WTC11 (cell line): ENCODE measurements around the gene FOXD1. TPM values are rescaled to one million over a fixed set of nuclear protein-coding genes. Genes with fewer than 3 reads are reported as not detected.
A peak's percentile ranks its signal among the peaks of the same experiment; 100 is the strongest.
"Not testable (repeated sequence)": the region's sequence is repeated elsewhere in the genome, so short reads cannot be mapped to it uniquely, and the experiment has no call there.

Experiments used
- ATAC-seq: fragments of 200-7000 bp; cut with Tn5 transposase; 2 replicates; pipeline ENCODE4 v1.10.0; 2021; ENCODE audit warnings: mild to moderate bottlenecking, moderate library complexity
- CTCF ChIA-PET: fragments of 300-600 bp; sonication (Branson Sonifier 250); formaldehyde crosslinking; loops from one replicate; lab custom pipeline; 2021; ENCODE audit warnings: antibody characterized with exemption; lab: Charles Lee
- POLR2A ChIA-PET: fragments of 350-600 bp; sonication (Branson Sonifier 250); formaldehyde crosslinking; loops from one replicate; lab custom pipeline; 2021; ENCODE audit warnings: antibody characterized with exemption; lab: Charles Lee
- DNase-seq: peaks from one replicate; pipeline ENCODE4 v3.0.0; 2021; ENCODE audit warnings: low spot score
- H3K27ac Mint-ChIP-seq: 2 replicates; pipeline ENCODE4 v1.8.0; 2021; ENCODE audit warnings: mixed read lengths
- H3K27me3 Mint-ChIP-seq: 2 replicates; pipeline ENCODE4 v1.8.0; 2021; ENCODE audit warnings: low read depth, mild to moderate bottlenecking, moderate library complexity, mixed read lengths
- H3K36me3 Mint-ChIP-seq: 2 replicates; pipeline ENCODE4 v1.8.0; 2021; ENCODE audit warnings: mixed read lengths
- H3K4me1 Mint-ChIP-seq: 2 replicates; pipeline ENCODE4 v1.8.0; 2022; ENCODE audit warnings: mixed read lengths
- H3K4me3 Mint-ChIP-seq: 2 replicates; pipeline ENCODE4 v1.8.0; 2021; ENCODE audit warnings: mild to moderate bottlenecking, moderate library complexity, mixed read lengths
- H3K9me3 Mint-ChIP-seq: 2 replicates; pipeline ENCODE4 v1.8.0; 2021; ENCODE audit warnings: mixed read lengths
- ATF1 ChIP-seq: sonication (generic); formaldehyde crosslinking; IDR thresholded peaks from 2 replicates; pipeline ENCODE4 v1.8.1; 2023; ENCODE audit warnings: mild to moderate bottlenecking, moderate library complexity, missing genetic modification reagents
- ATF2 ChIP-seq: sonication (generic); formaldehyde crosslinking; IDR thresholded peaks from 2 replicates; pipeline ENCODE4 v1.8.1; 2022; ENCODE audit warnings: low read depth, missing genetic modification reagents, borderline replicate concordance
- ELF4 ChIP-seq: sonication (generic); formaldehyde crosslinking; IDR thresholded peaks from 2 replicates; pipeline ENCODE4 v1.8.1; 2022; ENCODE audit warnings: low read depth, mild to moderate bottlenecking, moderate library complexity, missing genetic modification reagents
- FOXJ3 ChIP-seq: sonication (generic); formaldehyde crosslinking; IDR thresholded peaks from 2 replicates; pipeline ENCODE4 v1.9.0; 2021; ENCODE audit warnings: missing genetic modification reagents, mild to moderate bottlenecking, borderline replicate concordance
- FOXK1 ChIP-seq: sonication (generic); formaldehyde crosslinking; IDR thresholded peaks from 2 replicates; pipeline ENCODE4 v1.8.0; 2022; ENCODE audit warnings: mild to moderate bottlenecking, moderate library complexity, missing genetic modification reagents
- IRF1 ChIP-seq: sonication (generic); formaldehyde crosslinking; IDR thresholded peaks from 2 replicates; pipeline ENCODE4 v1.8.0; 2023; ENCODE audit warnings: missing genetic modification reagents
- JAZF1 ChIP-seq: fragments of 250-450 bp; sonication (Bioruptor Pico); IDR thresholded peaks from 2 replicates; pipeline ENCODE4 v1.9.0; 2021; ENCODE audit warnings: moderate library complexity, mild to moderate bottlenecking, inconsistent platforms
- MXD4 ChIP-seq: fragments of 250-450 bp; sonication (Bioruptor Pico); IDR thresholded peaks from 2 replicates; pipeline ENCODE4 v1.8.0; 2021; ENCODE audit warnings: mild to moderate bottlenecking, moderate library complexity, borderline replicate concordance
- MYBL2 ChIP-seq: sonication (generic); formaldehyde crosslinking; IDR thresholded peaks from 2 replicates; pipeline ENCODE4 v1.8.1; 2023; ENCODE audit warnings: mild to moderate bottlenecking, moderate library complexity, missing genetic modification reagents
- NFATC4 ChIP-seq: fragments of 250-450 bp; sonication (Bioruptor Pico); IDR thresholded peaks from 2 replicates; pipeline ENCODE4 v1.9.0; 2021; ENCODE audit warnings: mild to moderate bottlenecking
- NR1H2 ChIP-seq: sonication (generic); formaldehyde crosslinking; IDR thresholded peaks from 2 replicates; pipeline ENCODE4 v1.9.0; 2021; ENCODE audit warnings: mild to moderate bottlenecking, moderate library complexity, missing genetic modification reagents
- PRRX2 ChIP-seq: fragments of 250-450 bp; sonication (Bioruptor Pico); IDR thresholded peaks from 2 replicates; pipeline ENCODE4 v1.8.0; 2021; ENCODE audit warnings: mild to moderate bottlenecking
- SOX15 ChIP-seq: fragments of 250-450 bp; sonication (Bioruptor Pico); IDR thresholded peaks from 2 replicates; pipeline ENCODE4 v1.9.0; 2021; ENCODE audit warnings: mild to moderate bottlenecking
- SP1 ChIP-seq: sonication (generic); formaldehyde crosslinking; conservative IDR thresholded peaks from 2 replicates; pipeline ENCODE4 v1.8.1; 2022; ENCODE audit warnings: missing genetic modification reagents
- TEAD1 ChIP-seq: sonication (generic); formaldehyde crosslinking; IDR thresholded peaks from 2 replicates; pipeline ENCODE4 v1.8.0; 2022; ENCODE audit warnings: mild to moderate bottlenecking, missing genetic modification reagents
- TP53 ChIP-seq: sonication (generic); formaldehyde crosslinking; IDR thresholded peaks from 2 replicates; pipeline ENCODE4 v1.8.1; 2023; ENCODE audit warnings: mild to moderate bottlenecking, missing genetic modification reagents
- ZNF396 ChIP-seq: fragments of 250-450 bp; sonication (Bioruptor Pico); IDR thresholded peaks from 2 replicates; pipeline ENCODE4 v1.8.0; 2021; ENCODE audit warnings: mild to moderate bottlenecking, moderate library complexity, borderline replicate concordance
- total RNA-seq: library from RNA; stranded (reverse); gene quantifications from 3 replicates; pipeline ENCODE4 v1.2.3, GENCODE V29; 2021
- TF ChIP-seq, protein P1 (sequence below): sonication (generic); formaldehyde crosslinking; IDR thresholded peaks from 2 replicates; pipeline ENCODE4 v1.8.1; 2022; ENCODE audit warnings: mild to moderate bottlenecking, moderate library complexity, missing genetic modification reagents
- TF ChIP-seq, protein P2 (sequence below): fragments of 250-450 bp; sonication (Bioruptor Pico); IDR thresholded peaks from 2 replicates; pipeline ENCODE4 v1.9.0; 2021; ENCODE audit warnings: mild to moderate bottlenecking
- TF ChIP-seq, protein P3 (sequence below): sonication (generic); formaldehyde crosslinking; IDR thresholded peaks from 2 replicates; pipeline ENCODE4 v1.8.1; 2023; ENCODE audit warnings: mild to moderate bottlenecking, missing genetic modification reagents, moderate library complexity

FOXD1 gene
- total RNA-seq, 1 experiment from 2014 or later = 10.3 TPM

DNA sequence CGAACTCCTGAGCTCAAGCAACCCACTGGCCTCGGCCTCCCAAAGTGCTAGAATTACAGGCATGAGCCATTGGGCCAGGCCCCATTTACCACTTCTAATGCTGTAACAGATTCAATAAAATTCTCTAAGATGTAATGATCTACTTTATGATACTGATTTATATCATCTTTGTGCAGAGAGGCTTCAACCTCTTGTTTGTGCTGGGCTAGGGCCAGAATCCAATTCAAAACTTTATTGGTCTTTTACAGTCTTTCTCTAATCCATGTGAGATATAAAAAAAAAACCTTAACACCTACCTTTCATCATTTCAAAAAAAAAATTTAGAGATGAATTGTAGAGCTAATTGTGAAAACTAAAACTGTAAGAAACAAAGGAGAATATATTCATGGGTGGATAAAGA is 41.5 kb upstream of the FOXD1 start (continued):
- no peak for TF ChIP-seq JAZF1
- TF ChIP-seq, protein P1, sequence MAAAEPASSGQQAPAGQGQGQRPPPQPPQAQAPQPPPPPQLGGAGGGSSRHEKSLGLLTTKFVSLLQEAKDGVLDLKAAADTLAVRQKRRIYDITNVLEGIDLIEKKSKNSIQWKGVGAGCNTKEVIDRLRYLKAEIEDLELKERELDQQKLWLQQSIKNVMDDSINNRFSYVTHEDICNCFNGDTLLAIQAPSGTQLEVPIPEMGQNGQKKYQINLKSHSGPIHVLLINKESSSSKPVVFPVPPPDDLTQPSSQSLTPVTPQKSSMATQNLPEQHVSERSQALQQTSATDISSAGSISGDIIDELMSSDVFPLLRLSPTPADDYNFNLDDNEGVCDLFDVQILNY = no peak
- TF ChIP-seq MYBL2 (CRISPR knock-in tag) = no peak

DNA sequence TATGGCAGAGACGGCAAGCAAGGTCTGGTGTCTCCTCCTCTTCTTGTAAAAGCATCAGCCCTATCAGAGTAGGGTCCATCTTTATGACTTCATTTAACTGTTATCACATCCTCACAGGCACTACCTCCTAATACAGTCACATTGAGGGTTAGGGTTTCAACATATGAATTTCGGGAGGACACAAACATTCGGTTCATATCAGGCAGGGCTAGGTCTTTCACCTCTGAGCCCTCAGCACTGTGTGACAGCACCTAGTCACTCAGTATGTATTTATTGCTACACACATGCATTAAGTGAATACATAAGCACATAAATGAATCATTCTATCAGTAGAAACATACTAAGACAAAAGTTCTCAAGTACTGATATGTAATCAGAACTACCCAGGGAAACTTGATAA is 40.2 kb upstream of the FOXD1 start:
- no peak overlapping the region for H3K4me3 Mint-ChIP-seq

GRCh38 chr5:73487815-73488214 is 39.2 kb upstream of the FOXD1 start:
- DNase-seq = no peak
- POLR2A ChIA-PET = interaction anchor here (0.9 to 2.6 kb wide), 3 partner anchors 9 to 33 kb away, joined by 3 to 21 read pairs (median 3); partner anchors contain the start of gene BTF3

More for the DNA sequence above, 40.2 kb upstream of the FOXD1 start:
- ChIA-PET CTCF (interaction anchor here (2.4 kb wide), 1 partner anchor 34 kb away, joined by 18 read pairs; no protein-coding TSS in a partner anchor), POLR2A (interaction anchor here (2.6 kb wide), 1 partner anchor 10 kb away, joined by 21 read pairs; the partner anchor contains the start of gene BTF3)
- Mint-ChIP-seq H3K9me3 (no peaks in the 10 kb centered on the region), H3K27me3 (no peaks in the 10 kb centered on the region; the same call in 1 of the 2 replicates), H3K4me1 (peaks cover 56% of the 10 kb centered on the region), H3K27ac (peak overlapping the region; percentile 98), H3K36me3 (no peaks in the 10 kb centered on the region)
- DNase-seq (no peak), ATAC-seq (no peak)
- TF ChIP-seq ATF1 (CRISPR knock-in tag) (no peak), TP53 (no peak), FOXK1 (CRISPR knock-in tag) (no peak), ZNF396 (no peak), FOXJ3 (CRISPR knock-in tag) (no peak)
- TF ChIP-seq, protein P2, sequence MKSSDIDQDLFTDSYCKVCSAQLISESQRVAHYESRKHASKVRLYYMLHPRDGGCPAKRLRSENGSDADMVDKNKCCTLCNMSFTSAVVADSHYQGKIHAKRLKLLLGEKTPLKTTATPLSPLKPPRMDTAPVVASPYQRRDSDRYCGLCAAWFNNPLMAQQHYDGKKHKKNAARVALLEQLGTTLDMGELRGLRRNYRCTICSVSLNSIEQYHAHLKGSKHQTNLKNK = no peak

GRCh38 chr5:73487257-73487656 is 38.7 kb upstream of the FOXD1 start:
- peak; percentile 59 for ATAC-seq
- H3K36me3 Mint-ChIP-seq, H3K9me3 Mint-ChIP-seq, DNase-seq, H3K27me3 Mint-ChIP-seq: not testable (repeated sequence)
- ChIA-PET CTCF (interaction anchor here (0.7 to 2.9 kb wide), 10 partner anchors 9 to 306 kb away, joined by 3 to 27 read pairs (median 5); partner anchors contain the start of genes ANKRA2, BTF3 and FOXD1), POLR2A (interaction anchor here (0.9 to 2.6 kb wide), 4 partner anchors 9 to 33 kb away, joined by 3 to 21 read pairs (median 3); partner anchors contain the start of gene BTF3)
- Mint-ChIP-seq H3K4me1 (peaks cover 67% of the 10 kb centered on the region), H3K27ac (peak overlapping the region; percentile 98), H3K4me3 (peak overlapping the region; percentile 56)

More at GRCh38 chr5:73487815-73488214, 39.2 kb upstream of the FOXD1 start:
- H3K4me3 Mint-ChIP-seq = peak overlapping the region; percentile 56
- no peaks in the 10 kb centered on the region for H3K36me3 Mint-ChIP-seq
- TF ChIP-seq IRF1 (CRISPR knock-in tag) (no peak), NR1H2 (CRISPR knock-in tag) (no peak), SP1 (CRISPR knock-in tag) (no peak), TEAD1 (peak; percentile 70; the same call in 1 of the 2 replicates)
- no peaks in the 10 kb centered on the region; the same call in 1 of the 2 replicates for H3K27me3 Mint-ChIP-seq
- ATAC-seq = peak; percentile 69
- CTCF ChIA-PET = interaction anchor here (0.7 to 2.9 kb wide), 6 partner anchors 9 to 272 kb away, joined by 3 to 27 read pairs (median 7); partner anchors contain the start of genes ANKRA2 and FOXD1
- peaks cover 66% of the 10 kb centered on the region for H3K4me1 Mint-ChIP-seq
- H3K9me3 Mint-ChIP-seq = no peaks in the 10 kb centered on the region
- peak overlapping the region; percentile 98 for H3K27ac Mint-ChIP-seq

- CTCF ChIA-PET = interaction anchor here (1.0 to 2.9 kb wide), 9 partner anchors 10 to 307 kb away, joined by 3 to 27 read pairs (median 5); partner anchors contain the start of genes BTF3 and FOXD1
- DNase-seq (no peak), ATAC-seq (peak; percentile 33)
- no peaks in the 10 kb centered on the region for H3K36me3 Mint-ChIP-seq
- POLR2A ChIA-PET = interaction anchor here (0.7 to 2.6 kb wide), 3 partner anchors 13 to 38 kb away, joined by 3 to 21 read pairs (median 3); partner anchors contain the start of genes BTF3 and FOXD1
- no peaks in the 10 kb centered on the region for H3K27me3 Mint-ChIP-seq
- peak overlapping the region; percentile 98 for H3K27ac Mint-ChIP-seq
- peaks cover 6% of the 10 kb centered on the region for H3K9me3 Mint-ChIP-seq
- H3K4me1 Mint-ChIP-seq = peaks cover 64% of the 10 kb centered on the region
- H3K4me3 Mint-ChIP-seq = peak overlapping the region; percentile 56
- TF ChIP-seq MXD4 (CRISPR knock-in tag) = no peak
- no peak for TF ChIP-seq ELF4
- TF ChIP-seq SOX15 (CRISPR knock-in tag) = no peak
- TF ChIP-seq, protein P3, sequence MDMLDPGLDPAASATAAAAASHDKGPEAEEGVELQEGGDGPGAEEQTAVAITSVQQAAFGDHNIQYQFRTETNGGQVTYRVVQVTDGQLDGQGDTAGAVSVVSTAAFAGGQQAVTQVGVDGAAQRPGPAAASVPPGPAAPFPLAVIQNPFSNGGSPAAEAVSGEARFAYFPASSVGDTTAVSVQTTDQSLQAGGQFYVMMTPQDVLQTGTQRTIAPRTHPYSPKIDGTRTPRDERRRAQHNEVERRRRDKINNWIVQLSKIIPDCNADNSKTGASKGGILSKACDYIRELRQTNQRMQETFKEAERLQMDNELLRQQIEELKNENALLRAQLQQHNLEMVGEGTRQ (CRISPR knock-in tag) = 0 out of 2 replicates have a peak, but pooled peaks have one; percentile 11
- peak; percentile 39; the same call in 1 of the 2 replicates for TF ChIP-seq SP1 (CRISPR knock-in tag)
- no peak for TF ChIP-seq NFATC4 (CRISPR knock-in tag)
- TF ChIP-seq JAZF1 = no peak
- no peak for TF ChIP-seq PRRX2 (CRISPR knock-in tag)
- no peak for TF ChIP-seq ATF2
- TF ChIP-seq, protein P1 = no peak
Observed at GRCh38 chr5:73486119-73486899, 37.7 kb upstream of the FOXD1 start.
